DMS 273 (cell line): Measurements from ENCODE around the gene NPL.
A peak's percentile ranks its signal among the peaks of the same experiment; 100 is the strongest.

Source experiments
- DNase-seq: peaks from one replicate; lab custom pipeline; 2025; ENCODE audit not compliant: unreplicated experiment; lab: John Stamatoyannopoulos, UW

Gene NPL

DNA sequence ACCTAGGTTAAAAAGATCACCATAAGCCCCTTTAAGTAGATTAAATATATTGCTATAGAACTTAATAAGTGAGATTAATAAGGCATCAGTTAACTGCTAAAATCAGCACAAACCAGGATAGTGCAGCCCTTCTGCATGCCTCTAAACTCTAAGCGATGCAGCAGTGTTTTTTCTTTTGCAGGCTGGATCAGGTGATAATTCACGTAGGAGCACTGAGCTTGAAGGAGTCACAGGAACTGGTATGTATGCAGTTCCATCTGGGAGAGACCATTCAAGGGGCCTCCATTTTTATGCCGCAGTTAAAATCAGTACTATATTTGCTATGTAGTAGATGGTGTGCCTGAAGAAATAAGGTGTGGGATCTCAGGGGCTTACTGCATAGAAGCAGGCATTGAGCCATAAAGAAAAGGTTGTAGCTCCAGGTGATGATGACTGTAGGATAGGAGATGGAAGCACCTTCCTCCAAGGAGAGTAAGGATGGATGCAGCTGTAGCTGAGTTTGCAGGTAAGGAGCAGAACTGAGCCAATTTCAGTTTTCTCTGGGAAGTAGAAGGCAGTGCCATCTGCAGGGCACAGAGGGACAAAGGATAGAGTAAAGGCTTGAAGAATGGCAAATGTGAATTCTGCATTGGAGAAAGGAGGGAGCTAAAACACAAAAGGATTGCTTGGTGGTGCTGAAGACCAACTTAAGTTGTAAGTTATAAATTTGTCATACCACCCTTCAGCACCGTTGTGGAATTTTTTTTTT, 22.6 kb downstream of the NPL start:
- peak; percentile 8 for DNase-seq

GRCh38 chr1:182816863-182817262, 27.3 kb downstream of the NPL start:
- no peak for DNase-seq

DNA sequence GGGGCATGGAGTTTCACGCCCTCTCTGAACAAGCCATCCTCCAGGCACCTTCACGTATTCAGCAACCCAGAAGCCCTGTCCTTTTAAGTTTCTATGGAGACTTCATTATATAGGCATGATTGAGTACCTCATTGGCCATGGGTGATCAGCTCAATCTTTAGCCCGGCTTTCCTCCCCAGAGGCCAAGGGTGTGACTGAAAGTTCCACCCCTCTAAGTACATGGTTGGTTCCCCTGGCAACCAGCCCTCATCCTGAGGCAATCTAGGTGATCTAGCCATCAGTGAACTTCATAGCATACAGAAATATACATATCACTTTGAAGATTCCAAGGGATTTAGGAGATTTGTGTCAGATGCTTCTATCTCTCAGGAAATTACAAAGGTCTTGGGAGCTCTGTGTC, 28.2 kb downstream of the NPL start:
- no peak for DNase-seq

- DNase-seq: no peak
Observed at GRCh38 chr1:182823220-182823619, 33.6 kb downstream of the NPL start.

DNA sequence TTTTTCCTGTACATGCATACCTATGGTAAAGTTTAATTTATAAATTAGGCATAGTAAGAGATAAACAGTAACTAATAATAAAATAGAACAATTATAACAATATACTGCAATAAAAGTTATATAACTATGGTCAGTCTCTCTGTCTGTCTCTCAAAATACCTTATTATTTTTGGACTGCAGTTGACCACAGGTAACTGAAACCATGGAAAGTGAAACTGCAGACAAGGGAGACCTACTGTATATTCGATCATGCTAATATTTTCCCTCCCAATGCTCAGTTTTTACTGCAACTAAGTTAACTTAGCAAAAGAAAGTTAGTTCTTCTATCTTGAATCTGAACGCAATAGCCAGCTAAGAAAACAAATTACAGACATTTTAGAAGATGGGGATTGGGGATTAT, 37.3 kb downstream of the NPL start:
- no peak for DNase-seq

DNA sequence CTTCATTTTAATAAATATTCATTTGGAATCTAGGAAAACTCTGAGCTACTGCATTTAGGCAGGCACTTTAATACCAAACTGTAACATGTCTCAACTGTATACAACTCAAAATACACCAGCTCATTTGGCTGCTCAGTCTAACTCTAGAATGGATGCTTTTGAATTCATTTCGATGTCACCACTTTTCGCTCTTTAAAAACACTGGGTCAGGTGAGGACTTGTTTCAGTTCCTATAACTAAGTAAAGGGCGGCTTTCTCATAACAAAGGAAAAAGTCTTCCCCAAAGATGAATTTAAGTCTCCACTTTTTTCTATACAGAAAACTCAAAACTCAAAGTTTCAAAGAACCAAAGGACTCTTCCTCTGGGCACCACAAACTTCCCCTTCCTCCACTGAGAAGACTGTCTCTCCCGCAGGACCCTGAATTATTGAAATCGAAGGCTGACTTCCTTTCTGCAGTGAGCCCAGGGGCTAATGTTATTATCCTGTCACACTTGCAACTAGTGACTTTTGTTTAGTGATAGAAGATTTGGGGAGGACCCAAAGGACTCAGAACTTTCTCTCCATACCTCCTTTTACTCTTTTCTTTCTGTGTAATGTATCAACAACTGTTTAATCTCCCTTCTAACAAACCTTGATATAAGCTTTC, 39.8 kb downstream of the NPL start:
- DNase-seq: no peak

DNA sequence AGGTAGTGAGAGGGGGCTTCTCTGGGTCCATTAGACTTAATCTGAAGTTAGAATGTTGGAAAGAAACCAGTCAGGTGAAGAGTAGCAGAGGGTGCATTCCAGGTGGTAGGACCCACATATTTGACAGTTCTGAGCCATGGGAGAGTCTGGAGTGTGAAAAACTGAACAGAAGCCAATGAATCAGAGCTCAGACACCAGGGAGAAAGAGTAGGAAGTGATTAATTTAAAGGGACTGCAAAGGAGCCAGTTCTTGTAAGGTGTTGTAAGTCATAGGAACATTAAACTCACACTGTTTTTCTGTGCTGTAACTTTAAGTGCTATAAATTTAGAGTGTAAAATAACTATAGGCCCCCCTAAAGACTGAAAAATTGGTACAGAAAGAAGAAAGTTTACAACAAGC, 43.7 kb downstream of the NPL start:
- DNase-seq: no peak

GRCh38 chr1:182834326-182834725, 44.8 kb downstream of the NPL start:
- DNase-seq: no peak

DNA sequence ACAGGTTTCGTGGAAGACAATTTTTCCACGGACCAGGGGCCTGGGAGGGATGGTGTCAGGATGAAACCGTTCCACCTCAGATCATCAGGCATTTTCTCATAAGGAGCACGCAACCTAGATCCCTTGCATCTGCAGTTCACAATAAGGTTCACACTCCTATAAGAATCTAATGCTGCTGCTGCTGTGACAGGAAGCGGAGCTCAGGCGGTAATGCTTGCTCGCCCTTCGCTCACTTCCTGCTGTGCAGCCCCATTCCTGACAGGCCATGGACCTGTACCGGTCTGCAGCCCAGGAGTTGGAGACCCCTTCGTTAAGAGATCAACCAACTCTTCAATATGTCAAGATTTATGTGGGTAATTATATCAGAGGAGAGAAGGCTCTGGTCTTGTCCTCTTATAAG, 46.2 kb downstream of the NPL start:
- no peak for DNase-seq

DNA sequence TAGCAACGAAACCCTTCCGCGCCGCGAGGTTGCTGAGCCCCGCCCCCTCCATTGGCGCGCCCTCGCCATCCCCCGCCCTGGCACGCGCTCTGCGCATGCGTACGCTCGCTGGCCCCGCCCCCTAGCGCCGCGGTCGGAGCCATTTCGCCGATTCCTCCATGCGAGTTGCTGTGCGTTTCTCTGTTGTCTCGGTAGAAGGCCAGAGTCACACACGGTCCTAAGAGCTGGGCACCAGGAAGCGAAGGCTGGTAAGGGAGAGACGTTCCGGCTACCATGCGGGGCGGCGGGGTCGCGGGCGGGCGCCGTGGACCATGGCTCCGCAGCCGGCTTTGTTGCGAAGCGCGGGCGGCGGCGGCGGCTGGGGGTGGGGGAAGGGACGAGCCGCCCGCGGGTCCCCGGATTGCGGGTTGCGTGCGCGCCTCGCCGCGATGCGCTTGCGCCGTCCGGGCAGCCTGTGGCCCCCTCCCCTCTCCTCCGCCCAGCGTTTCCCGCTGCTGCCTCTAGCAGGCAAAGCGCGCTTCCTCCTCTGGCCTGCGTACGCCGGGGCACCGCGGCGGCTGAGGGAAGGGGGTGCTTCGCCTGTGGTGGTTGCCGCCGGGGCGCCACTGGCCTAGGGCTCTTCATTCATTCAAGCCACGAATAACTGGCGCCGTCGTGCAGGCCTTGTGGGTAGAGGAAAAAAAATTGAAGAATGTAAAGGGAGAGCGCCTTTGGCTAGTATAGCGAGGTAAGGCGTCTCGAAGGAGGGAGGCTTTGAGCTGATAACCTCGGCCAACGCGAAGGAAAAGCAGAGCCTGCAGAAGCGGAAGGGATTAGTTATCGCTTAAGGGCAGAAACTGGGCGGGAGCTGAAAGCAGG, 49.9 kb downstream of the NPL start, which contains the start of gene DHX9:
Gene DHX9 (plus strand): TSS at position 139 of the 858 bp plus-strand sequence. CDS start 3,220 bp downstream, outside the sequence.
- peak; percentile 98 for DNase-seq

GRCh38 chr1:182841368-182841988, 51.9 kb downstream of the NPL start:
- peak; percentile 60 for DNase-seq

GRCh38 chr1:182842265-182842664, 52.7 kb downstream of the NPL start:
- no peak for DNase-seq

DNA sequence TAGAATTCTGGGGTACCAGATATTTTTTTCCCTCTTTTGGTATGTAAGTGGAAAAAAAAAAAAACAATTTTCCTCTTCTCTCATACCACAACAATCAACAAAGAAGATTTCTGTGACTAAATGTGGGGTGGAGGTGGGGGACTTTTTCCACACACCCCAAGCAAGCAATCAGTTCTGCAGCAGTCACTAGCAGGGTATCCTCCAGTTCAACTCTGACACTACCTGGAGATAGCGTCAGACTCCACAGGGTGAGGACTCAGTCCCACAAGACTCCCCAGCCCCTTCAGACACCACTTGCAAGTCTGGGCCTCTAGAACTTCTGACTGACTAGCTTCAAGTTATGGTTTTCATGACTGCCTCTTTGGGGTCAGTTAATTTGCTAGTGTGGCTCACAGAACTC, 55.8 kb downstream of the NPL start:
- DNase-seq: no peak

- no peak for DNase-seq
Observed at GRCh38 chr1:182845894-182846293, 56.3 kb downstream of the NPL start.

DNA sequence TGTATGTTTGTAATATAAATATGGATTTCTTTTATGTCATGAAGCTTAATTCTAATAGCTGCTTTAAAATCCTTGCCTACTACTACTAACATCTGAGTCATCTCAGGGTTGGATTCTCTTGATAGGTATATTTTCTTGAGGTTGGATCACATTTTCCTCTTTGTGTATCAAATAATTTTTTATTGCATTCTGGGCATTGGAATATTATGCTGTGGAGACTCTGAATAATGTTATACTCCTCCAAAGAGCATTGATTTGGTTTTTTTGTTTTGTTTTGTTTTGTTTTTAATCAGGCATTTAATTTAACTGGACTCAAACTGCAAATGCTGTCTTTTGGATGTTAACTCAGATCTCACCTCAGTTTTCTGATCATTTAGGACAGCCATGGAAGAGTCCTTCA, 57.5 kb downstream of the NPL start:
- no peak for DNase-seq

DNA sequence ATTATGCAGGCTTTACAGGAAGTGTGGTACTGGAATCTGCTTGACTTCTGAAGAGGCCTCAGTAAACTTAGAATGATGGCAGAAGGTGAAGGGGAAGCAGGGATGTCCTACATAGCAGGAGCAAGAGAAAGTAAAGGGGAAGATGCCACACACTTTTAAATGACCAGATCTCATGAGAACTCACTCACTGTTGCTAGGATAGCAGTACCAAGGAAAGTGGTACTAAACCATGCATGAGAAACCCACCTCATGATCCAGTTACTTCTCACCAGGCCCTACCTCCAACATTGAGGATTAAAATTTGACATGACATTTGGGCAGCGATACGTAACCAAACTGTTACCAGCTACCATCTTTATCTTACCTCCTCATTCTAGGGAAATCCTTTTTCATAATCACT, 59.2 kb downstream of the NPL start:
- no peak for DNase-seq

- DNase-seq: no peak
Observed at GRCh38 chr1:182850319-182850718, 60.7 kb downstream of the NPL start.

DNA sequence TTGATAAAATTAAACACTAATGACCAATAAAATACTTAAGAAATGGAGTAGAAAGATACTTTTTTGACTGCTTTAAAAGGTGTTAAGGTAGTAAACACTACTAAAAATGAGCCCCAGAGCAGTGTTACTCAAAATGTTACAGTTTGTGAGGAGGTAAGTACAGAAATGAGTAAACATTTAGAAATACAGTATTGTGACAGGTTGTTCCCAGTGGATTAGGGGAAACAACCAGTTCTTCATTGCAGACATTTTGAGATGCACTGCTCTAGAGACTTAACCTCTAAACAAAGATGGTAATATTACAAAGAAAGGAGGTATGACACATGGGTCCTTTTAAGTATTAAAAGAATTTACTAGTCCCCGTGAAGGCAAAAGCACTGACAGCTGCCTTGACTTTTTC, 62.3 kb downstream of the NPL start:
- DNase-seq: no peak

DNA sequence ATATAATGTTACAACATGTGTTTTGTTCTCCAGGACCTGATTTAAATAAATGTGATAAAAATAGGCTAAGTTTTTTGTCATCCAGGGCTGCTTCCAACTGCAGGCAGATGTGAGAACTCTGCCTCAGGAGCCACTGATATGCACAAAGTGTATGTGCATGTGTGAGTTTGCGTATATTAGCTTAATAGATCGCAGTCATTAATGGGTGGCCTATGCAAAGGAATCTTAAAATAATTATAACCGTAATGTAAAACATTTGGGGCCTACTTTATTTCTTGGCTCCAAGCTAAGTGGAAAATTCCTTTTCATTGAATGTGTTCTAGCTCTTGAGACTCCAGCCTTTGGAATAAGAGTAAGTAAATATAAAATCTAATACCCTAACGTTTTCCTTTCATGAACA, 66.3 kb downstream of the NPL start:
- DNase-seq: no peak

- DNase-seq: no peak
Observed at GRCh38 chr1:182857212-182857611, 67.6 kb downstream of the NPL start.

- no peak for DNase-seq
Observed at GRCh38 chr1:182860658-182861057, 71.1 kb downstream of the NPL start.
